ENCODE measurements around the gene BCOR.

DNA sequence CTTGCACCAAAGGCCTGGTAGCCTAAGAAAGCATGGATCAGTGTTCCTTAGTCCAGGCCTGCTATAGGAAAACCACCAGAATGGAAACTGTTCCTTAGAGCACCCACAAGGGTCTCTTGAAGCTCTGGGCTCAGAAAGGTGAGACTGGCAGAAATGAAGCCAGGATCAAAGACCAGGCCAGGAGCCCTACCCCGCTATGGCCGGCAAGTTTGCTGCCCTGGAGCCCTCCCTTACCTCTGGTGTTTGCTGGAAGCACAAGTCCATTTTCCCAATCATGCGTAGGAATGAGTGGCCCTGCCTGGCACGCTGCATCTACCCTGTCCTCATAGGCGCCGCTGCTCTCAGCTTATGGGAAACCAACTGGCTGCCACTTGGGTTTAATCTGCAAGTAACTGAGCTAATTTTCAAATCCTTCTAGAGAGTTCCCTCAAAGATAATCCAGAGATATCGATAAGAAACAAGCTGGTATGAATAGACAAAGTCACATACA, 37.4 kb downstream of the BCOR start:
- no peak for TF ChIP-seq EZH2 (IDR thresholded peaks at IDR 0.05; ENCODE audit: borderline replicate concordance, low read depth, low read length, severe bottlenecking)
- TF ChIP-seq, protein P1, sequence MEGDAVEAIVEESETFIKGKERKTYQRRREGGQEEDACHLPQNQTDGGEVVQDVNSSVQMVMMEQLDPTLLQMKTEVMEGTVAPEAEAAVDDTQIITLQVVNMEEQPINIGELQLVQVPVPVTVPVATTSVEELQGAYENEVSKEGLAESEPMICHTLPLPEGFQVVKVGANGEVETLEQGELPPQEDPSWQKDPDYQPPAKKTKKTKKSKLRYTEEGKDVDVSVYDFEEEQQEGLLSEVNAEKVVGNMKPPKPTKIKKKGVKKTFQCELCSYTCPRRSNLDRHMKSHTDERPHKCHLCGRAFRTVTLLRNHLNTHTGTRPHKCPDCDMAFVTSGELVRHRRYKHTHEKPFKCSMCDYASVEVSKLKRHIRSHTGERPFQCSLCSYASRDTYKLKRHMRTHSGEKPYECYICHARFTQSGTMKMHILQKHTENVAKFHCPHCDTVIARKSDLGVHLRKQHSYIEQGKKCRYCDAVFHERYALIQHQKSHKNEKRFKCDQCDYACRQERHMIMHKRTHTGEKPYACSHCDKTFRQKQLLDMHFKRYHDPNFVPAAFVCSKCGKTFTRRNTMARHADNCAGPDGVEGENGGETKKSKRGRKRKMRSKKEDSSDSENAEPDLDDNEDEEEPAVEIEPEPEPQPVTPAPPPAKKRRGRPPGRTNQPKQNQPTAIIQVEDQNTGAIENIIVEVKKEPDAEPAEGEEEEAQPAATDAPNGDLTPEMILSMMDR (IDR thresholded peaks at IDR 0.05; ENCODE audit: borderline replicate concordance, extremely low read depth, low read length, poor library complexity, severe bottlenecking), result no peak

Data from DND-41 (cell line).